CD14-positive monocyte (primary cell): ENCODE data around the gene KIF26B. TPM values are rescaled to one million over a fixed set of nuclear protein-coding genes. Genes with fewer than 3 reads are reported as not detected.

Source experiments
- DNase-seq, 3 donors: peaks; one replicate each; pipeline ENCODE4 v3.0.0-alpha.2; 2011 to 2022
- H2AFZ ChIP-seq: 2 replicates; pipeline ENCODE4 v1.6.0; 2012; ENCODE audit warnings: mild to moderate bottlenecking, low read depth, low read length, inconsistent platforms; ENCODE audit not compliant: insufficient read depth, poor library complexity, severe bottlenecking
- H3K27ac ChIP-seq, 2 donors: 1 replicate in 1 of 2; 2 replicates in 1 of 2; pipeline ENCODE4 v1.5.1; 2012 to 2013; ENCODE audit warnings: low read length in 2 of 2, control low read depth in 1 of 2, inconsistent platforms in 1 of 2, low read depth in 1 of 2, mild to moderate bottlenecking in 1 of 2
- H3K27me3 ChIP-seq, 2 donors: one replicate each; pipeline versions ENCODE4 v1.6.0 to v1.6.1; 2011 to 2013; ENCODE audit warnings: low read length in 2 of 2; ENCODE audit not compliant: control insufficient read depth in 2 of 2, insufficient read depth in 2 of 2
- H3K36me3 ChIP-seq, 2 donors: replicated peaks in 1 of 2; 1 replicate in 1 of 2; 2 replicates in 1 of 2; pipeline versions ENCODE4 v1.5.1 to v1.6.1; 2012 to 2013; ENCODE audit warnings: low read length in 2 of 2, control low read depth in 1 of 2, inconsistent platforms in 1 of 2, mild to moderate bottlenecking in 1 of 2; ENCODE audit not compliant: insufficient read depth in 2 of 2, control insufficient read depth in 1 of 2
- H3K4me1 ChIP-seq, 2 donors: 1 replicate in 1 of 2; 2 replicates in 1 of 2; pipeline versions ENCODE4 v1.5.1 to v1.6.1; 2012 to 2013; ENCODE audit warnings: low read length in 2 of 2, control low read depth in 1 of 2, inconsistent platforms in 1 of 2, mild to moderate bottlenecking in 1 of 2, moderate library complexity in 1 of 2; ENCODE audit not compliant: insufficient read depth in 2 of 2, control insufficient read depth in 1 of 2
- H3K4me2 ChIP-seq: replicated peaks from 2 replicates; pipeline ENCODE3; 2012; ENCODE audit warnings: low read length, moderate library complexity, mild to moderate bottlenecking; ENCODE audit not compliant: poor library complexity, severe bottlenecking; ENCODE audit errors: extremely low read depth
- H3K4me3 ChIP-seq, 3 experiments: fragments of 200-600 bp in 1 of 3; sonication (generic) in 1 of 3; replicated peaks in 1 of 3; 1 replicate in 2 of 3; 2 replicates in 1 of 3; pipeline ENCODE4 v1.5.1; 2011 to 2013; ENCODE audit warnings: low read length in 3 of 3, mild to moderate bottlenecking in 3 of 3, control low read depth in 2 of 3, low read depth in 2 of 3, inconsistent platforms in 1 of 3, moderate library complexity in 1 of 3
- H3K79me2 ChIP-seq: 2 replicates; pipeline ENCODE4 v1.6.0; 2012; ENCODE audit warnings: mild to moderate bottlenecking, control low read depth, inconsistent platforms, low read length, moderate library complexity; ENCODE audit not compliant: insufficient read depth
- H3K9ac ChIP-seq: 2 replicates; pipeline ENCODE4 v1.6.0; 2017; ENCODE audit warnings: low read length, mild to moderate bottlenecking; ENCODE audit not compliant: insufficient read depth, poor library complexity, severe bottlenecking
- H3K9me3 ChIP-seq, 2 donors: replicated peaks in 1 of 2; 1 replicate in 1 of 2; 2 replicates in 1 of 2; pipeline versions ENCODE4 v1.5.1 to v1.6.1; 2012 to 2013; ENCODE audit warnings: low read length in 2 of 2, control low read depth in 1 of 2; ENCODE audit not compliant: control insufficient read depth in 1 of 2, insufficient read depth in 1 of 2
- H4K20me1 ChIP-seq: 2 replicates; pipeline ENCODE4 v1.6.0; 2012; ENCODE audit warnings: mild to moderate bottlenecking, low read length, control low read depth, moderate library complexity; ENCODE audit not compliant: insufficient read depth
- H3K27ac Mint-ChIP-seq, 7 donors: one replicate each; pipeline ENCODE4 v1.8.0; 2020; ENCODE audit warnings: mild to moderate bottlenecking in 7 of 7, mixed read lengths in 7 of 7, moderate library complexity in 6 of 7, inconsistent platforms in 2 of 7
- H3K27me3 Mint-ChIP-seq, 3 donors: one replicate each; pipeline ENCODE4 v1.8.0; 2021 to 2022; ENCODE audit warnings: low read depth in 3 of 3, mild to moderate bottlenecking in 3 of 3, mixed read lengths in 3 of 3, moderate library complexity in 3 of 3, inconsistent platforms in 1 of 3
- H3K36me3 Mint-ChIP-seq, 2 donors: one replicate each; pipeline ENCODE4 v1.8.0; 2020; ENCODE audit warnings: mixed read lengths in 2 of 2, inconsistent platforms in 1 of 2, mild to moderate bottlenecking in 1 of 2
- H3K4me1 Mint-ChIP-seq: one replicate; pipeline ENCODE4 v1.8.0; 2020; ENCODE audit warnings: mild to moderate bottlenecking, mixed read lengths
- H3K4me3 Mint-ChIP-seq, 2 donors: one replicate each; pipeline ENCODE4 v1.8.0; 2020; ENCODE audit warnings: mild to moderate bottlenecking in 2 of 2, mixed read lengths in 2 of 2, moderate library complexity in 1 of 2
- H3K9me3 Mint-ChIP-seq, 7 donors: one replicate each; pipeline ENCODE4 v1.8.0; 2020 to 2022; ENCODE audit warnings: mixed read lengths in 7 of 7, mild to moderate bottlenecking in 6 of 7, moderate library complexity in 6 of 7, inconsistent platforms in 2 of 7
- CTCF ChIP-seq: fragments of 200-600 bp; IDR thresholded peaks from one replicate; pipeline ENCODE4 v1.8.0; 2022; ENCODE audit warnings: antibody characterized with exemption, mild to moderate bottlenecking
- WGBS: methylation state at CpG from one replicate; pipeline ENCODE4 v1.1.5; 2013; ENCODE audit warnings: missing lambda C conversion rate; ENCODE audit not compliant: insufficient coverage; 5-methylcytosine and 5-hydroxymethylcytosine counted together
- intact Hi-C, 2 donors: fragments of 100-400 bp; cut with micrococcal nuclease; formaldehyde crosslinking; loops; one replicate each; pipeline versions ENCODE4 v1.15.0 to v1.15.1; 2023
- polyA plus RNA-seq, 3 donors: library from polyadenylated mRNA; depleted of rRNA in 1 of 3; unstranded in 2 of 3; stranded (reverse) in 1 of 3; fragments of 300-500 nt in 2 of 3; fragments of >200 nt in 1 of 3; fragmentation: Illumina TruSeq in 2 of 3; gene quantifications; 1 replicate in 2 of 3; 2 replicates in 1 of 3; pipeline ENCODE4 v1.2.3, GENCODE V29; 2012 to 2021

Gene KIF26B
- polyA plus RNA-seq, 3 donors: 0.01 to 0.05 TPM; not detected in 1

GRCh38 chr1:245528258-245528635 is 373.5 kb downstream of the KIF26B start:
- Histone ChIP-seq H2AFZ (no peak overlapping the region), H3K27ac (no peak overlapping the region), H3K9ac (no peak overlapping the region), H3K4me2 (no peak overlapping the region), H3K79me2 (no peaks in the 10 kb centered on the region), H3K36me3 (no peaks in the 10 kb centered on the region), H3K27me3 (no peaks in the 10 kb centered on the region), H4K20me1 (no peaks in the 10 kb centered on the region), H3K4me3 (no peak overlapping the region), H3K4me1 (no peaks in the 10 kb centered on the region), H3K9me3 (no peaks in the 10 kb centered on the region)
- Mint-ChIP-seq H3K27ac (peak overlapping the region in 1 of 7 donors; percentile 14), H3K4me3 (peak overlapping the region; percentile 50 to 67), H3K36me3 (no peaks in the 10 kb centered on the region), H3K9me3 (peaks cover 0 to 3% (median 0%) of the 10 kb centered on the region in 7 donors), H3K4me1 (peaks cover 9% of the 10 kb centered on the region), H3K27me3 (peaks cover 0 to 16% (median 6%) of the 10 kb centered on the region in 3 donors)
- intact Hi-C loops: no loop called here
- peak in 1 of 3 donors; percentile 15 for DNase-seq
- TF ChIP-seq CTCF: no peak
- WGBS: 68% methylated on average over 2 of the region's 7 CpGs

- Mint-ChIP-seq H3K27ac (no peak overlapping the region), H3K27me3 (peaks cover 0 to 11% (median 7%) of the 10 kb centered on the region in 3 donors), H3K4me3 (no peak overlapping the region), H3K36me3 (no peaks in the 10 kb centered on the region), H3K4me1 (peaks cover 6% of the 10 kb centered on the region), H3K9me3 (no peaks in the 10 kb centered on the region)
- Histone ChIP-seq H3K4me3 (no peak overlapping the region), H3K27me3 (no peaks in the 10 kb centered on the region), H3K4me2 (no peak overlapping the region), H3K4me1 (no peaks in the 10 kb centered on the region), H3K9me3 (no peaks in the 10 kb centered on the region), H3K79me2 (no peaks in the 10 kb centered on the region), H4K20me1 (no peaks in the 10 kb centered on the region), H3K36me3 (no peaks in the 10 kb centered on the region), H2AFZ (no peak overlapping the region), H3K27ac (no peak overlapping the region), H3K9ac (no peak overlapping the region)
- no peak for DNase-seq
- WGBS: no CpG with 5 or more reads among the region's 2 CpGs
- no peak for TF ChIP-seq CTCF
- intact Hi-C loops: no loop called here
Measured at GRCh38 chr1:245530937-245531336, 376.2 kb downstream of the KIF26B start.
